Astrocyte of the cerebellum (primary cell): ENCODE measurements around the gene ACTRT2.
A peak's percentile ranks its signal among the peaks of the same experiment; 100 is the strongest.

Experiments used
- DNase-seq: peaks from one replicate; pipeline ENCODE4 v3.0.0-alpha.2; 2011; ENCODE audit warnings: low read depth
- H3K4me3 ChIP-seq: 2 replicates; pipeline ENCODE4 v1.5.1; 2011; ENCODE audit warnings: mild to moderate bottlenecking, low read depth, low read length, moderate library complexity
- CTCF ChIP-seq: IDR thresholded peaks from 2 replicates; pipeline ENCODE4 v1.5.1; 2012; ENCODE audit warnings: low read length, low read depth, moderate library complexity, mild to moderate bottlenecking; ENCODE audit errors: missing control alignments
- in situ Hi-C: cut with HindIII; loops from 2 replicates; pipeline ENCODE4 v1.10.0; 2017; ENCODE audit warnings: low sequenced_read_pairs

ACTRT2 gene

GRCh38 chr1:3066826-3067225 lies 45.6 kb downstream of the ACTRT2 start:
- DNase-seq: no peak
- no peak overlapping the region for H3K4me3 ChIP-seq
- in situ Hi-C loops: no loop called here
- TF ChIP-seq CTCF: no peak

- H3K4me3 ChIP-seq: peak overlapping the region; percentile 41
- in situ Hi-C loops: no loop called here
- DNase-seq: no peak
- no peak for TF ChIP-seq CTCF
Observed at GRCh38 chr1:3067301-3067670, 46.0 kb downstream of the ACTRT2 start.

- in situ Hi-C loops: no loop called here
- peak overlapping the region; percentile 41 for H3K4me3 ChIP-seq
- DNase-seq: no peak
- TF ChIP-seq CTCF: no peak
Observed at GRCh38 chr1:3067671-3068563, 46.6 kb downstream of the ACTRT2 start.

GRCh38 chr1:3068564-3069431 lies 47.5 kb downstream of the ACTRT2 start, which contains the start of gene PRDM16:
Gene PRDM16 (plus strand): TSS chr1:3069203. CDS start chr1:3069260, 57 bp downstream.
- DNase-seq: peak; percentile 15
- no peak for TF ChIP-seq CTCF
- H3K4me3 ChIP-seq: peak within 1 kb of the TSS; percentile 49
- in situ Hi-C loops: no loop called here

- peak overlapping the region; percentile 49 for H3K4me3 ChIP-seq
- in situ Hi-C loops: loop anchor here (5.0 kb wide), 1 partner anchor 353 kb away; no protein-coding TSS in a partner anchor
- DNase-seq: peak; percentile 28
- TF ChIP-seq CTCF: peak; percentile 38
Observed at GRCh38 chr1:3069491-3070308, 48.4 kb downstream of the ACTRT2 start.

GRCh38 chr1:3070309-3070643 lies 49.0 kb downstream of the ACTRT2 start:
- no peak for DNase-seq
- in situ Hi-C loops: loop anchor here (5.0 kb wide), 1 partner anchor 352 kb away; no protein-coding TSS in a partner anchor
- peak overlapping the region; percentile 49 for H3K4me3 ChIP-seq
- TF ChIP-seq CTCF: no peak
